Stimulated activated CD8-positive, alpha-beta memory T cell treated with anti-CD3 and anti-CD28 coated beads, Interleukin-4, amount 100 ng/mL, for 1 hour (primary cell): ENCODE results near the gene ADIPOR1.
"Not testable (repeated sequence)": the region's sequence is repeated elsewhere in the genome, so short reads cannot be mapped to it uniquely, and the experiment has no call there.

Source experiments
- DNase-seq, 2 donors: peaks; one replicate each; pipeline ENCODE4 v3.0.0-alpha.2; 2020; ENCODE audit warnings: low read depth in 2 of 2, low spot score in 1 of 2

ADIPOR1 gene, protein sequence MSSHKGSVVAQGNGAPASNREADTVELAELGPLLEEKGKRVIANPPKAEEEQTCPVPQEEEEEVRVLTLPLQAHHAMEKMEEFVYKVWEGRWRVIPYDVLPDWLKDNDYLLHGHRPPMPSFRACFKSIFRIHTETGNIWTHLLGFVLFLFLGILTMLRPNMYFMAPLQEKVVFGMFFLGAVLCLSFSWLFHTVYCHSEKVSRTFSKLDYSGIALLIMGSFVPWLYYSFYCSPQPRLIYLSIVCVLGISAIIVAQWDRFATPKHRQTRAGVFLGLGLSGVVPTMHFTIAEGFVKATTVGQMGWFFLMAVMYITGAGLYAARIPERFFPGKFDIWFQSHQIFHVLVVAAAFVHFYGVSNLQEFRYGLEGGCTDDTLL

DNA sequence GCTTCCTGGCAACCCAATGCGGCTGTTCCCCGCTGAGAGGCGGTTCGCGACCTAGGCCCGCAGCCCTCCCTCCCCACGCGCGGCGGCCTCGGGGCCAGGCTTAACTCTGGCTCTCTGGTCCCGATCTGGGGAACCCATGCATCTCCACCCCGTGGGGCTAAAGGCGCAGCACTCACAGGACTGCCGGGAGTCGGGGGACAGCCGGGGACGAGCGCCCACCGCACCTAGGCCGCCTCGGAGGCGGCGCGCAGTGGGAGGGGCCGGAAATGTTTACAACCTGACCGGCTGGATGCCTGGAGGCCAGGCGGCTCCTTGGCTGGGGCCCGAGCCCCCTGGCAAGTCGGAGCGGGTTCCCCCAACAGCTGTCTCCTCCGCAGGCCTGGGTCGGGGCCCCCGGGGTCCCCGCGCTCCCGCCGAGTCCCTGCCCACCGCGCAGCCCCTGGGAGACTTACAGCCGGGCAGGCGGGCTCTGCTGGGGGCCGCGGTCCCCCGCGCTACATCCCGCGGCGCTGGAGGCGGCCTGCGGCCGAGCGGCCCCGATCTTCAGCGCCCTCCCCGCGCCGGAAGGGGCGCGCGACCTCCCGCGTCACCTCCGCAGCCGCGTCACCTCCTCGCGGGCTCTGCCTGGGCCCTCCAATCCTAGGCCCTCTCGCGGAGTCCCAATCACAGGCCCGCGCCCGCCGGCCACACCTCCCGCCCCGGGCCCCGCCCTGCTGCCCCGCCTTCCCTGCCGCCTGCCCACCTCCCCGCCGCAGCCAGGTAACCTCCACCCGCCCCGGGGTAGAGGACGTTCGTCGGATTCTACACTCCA is at the start of gene ADIPOR1:
TSS of gene ADIPOR1 (minus strand) at position 580 of the 811 bp plus-strand sequence. CDS start 7,242 bp downstream, outside the sequence.
- DNase-seq, result peak; percentile 82 to 91

DNA sequence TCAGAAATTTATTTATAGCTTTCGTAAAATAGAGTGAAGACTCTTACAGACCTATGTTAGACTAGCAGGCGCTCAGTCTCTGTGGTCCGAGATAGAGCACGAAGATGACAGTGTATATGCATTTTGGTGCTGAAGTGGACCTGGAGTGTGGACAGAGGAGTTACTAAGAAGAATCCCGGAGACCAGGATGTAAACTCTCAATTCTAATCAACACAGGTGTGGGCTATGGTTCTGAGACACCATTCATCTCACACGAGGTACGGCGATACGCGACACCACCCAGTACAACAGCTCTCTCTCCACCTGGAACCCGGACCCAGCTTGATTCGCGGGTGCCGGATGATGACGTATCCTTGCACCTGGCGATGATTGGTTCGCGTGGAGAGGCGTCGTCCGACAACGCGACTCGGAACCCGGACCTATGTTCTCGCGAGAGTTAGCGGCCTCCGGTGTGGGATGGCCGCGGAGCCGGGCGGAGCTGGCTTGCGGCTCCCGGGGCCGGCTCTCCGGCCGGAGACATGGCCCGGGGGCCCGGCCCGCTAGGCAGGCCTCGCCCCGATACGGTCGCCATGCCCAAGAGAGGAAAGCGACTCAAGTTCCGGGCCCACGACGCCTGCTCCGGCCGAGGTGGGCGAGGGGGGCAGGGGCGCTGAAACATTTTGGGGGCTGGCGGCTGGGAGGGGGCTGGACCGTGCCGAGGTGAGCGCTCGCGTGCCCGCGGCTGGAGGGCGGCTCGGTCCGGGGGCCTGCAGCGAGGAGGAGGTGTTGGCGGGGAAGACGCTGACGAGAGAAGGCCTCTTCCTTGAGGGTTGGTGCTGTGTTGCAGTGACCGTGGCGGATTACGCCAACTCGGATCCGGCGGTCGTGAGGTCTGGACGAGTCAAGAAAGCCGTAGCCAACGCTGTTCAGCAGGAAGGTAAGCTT is 49.1 kb upstream of the ADIPOR1 start, which contains the start of gene TMEM183A:
TSS of gene TMEM183A (plus strand) at position 427 of the 924 bp plus-strand sequence. CDS start at position 519, 92 bp downstream.
- peak; percentile 83 to 91 for DNase-seq

DNA sequence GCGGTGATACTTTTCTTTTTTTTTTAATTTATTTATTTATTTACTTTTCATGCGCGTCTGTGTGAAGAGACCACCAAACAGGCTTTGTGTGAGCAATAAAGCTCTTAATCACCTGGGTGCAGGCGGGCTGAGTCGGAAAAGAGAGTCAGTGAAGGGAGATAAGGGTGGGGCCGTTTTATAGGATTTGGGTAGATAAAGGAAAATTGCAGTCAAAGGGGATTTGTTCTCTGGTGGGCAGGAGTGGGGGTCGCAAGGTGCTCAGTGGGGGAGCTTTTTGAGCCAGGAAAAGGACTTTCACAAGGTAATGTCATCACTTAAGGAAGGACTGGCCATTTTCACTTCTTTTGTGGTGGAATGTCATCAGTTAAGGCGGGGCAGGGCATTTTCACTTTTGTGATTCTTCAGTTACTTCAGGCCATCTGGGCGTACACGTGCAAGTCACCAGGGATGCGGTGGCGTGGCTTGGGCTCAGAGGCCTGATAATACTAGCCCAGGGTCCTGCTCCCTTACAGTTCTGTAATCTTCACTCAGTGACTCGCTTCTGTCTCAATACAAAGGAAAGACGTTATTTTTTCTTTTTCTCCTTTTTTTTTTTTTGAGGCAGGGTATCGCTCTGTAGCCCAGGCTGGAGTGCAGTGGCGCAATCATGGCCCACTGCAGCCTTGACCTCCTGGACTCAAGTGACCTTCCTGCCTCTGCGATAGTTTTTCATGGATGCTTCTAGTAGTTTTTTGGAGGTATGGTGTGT is 47.5 kb upstream of the ADIPOR1 start:
- DNase-seq, result not testable (repeated sequence)

DNA sequence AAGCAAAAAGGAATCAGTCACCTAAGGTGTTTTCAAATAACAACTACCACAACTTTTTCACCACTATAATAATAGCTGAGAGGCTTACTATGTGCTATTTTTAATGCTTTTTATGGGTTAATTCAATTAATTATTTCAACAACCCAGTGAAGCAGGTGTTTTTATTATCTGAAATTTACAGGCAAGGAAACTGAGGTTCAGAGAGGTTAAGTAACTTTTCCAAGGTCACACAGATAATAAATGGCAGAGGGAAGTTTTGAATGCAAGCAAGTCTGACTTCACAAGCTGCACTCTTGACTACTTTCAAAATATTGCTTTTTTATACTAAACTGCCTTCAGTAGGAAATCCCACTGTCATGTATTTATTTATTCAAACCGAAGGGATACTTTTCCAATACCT is 44.8 kb upstream of the ADIPOR1 start:
- DNase-seq, result no peak

DNA sequence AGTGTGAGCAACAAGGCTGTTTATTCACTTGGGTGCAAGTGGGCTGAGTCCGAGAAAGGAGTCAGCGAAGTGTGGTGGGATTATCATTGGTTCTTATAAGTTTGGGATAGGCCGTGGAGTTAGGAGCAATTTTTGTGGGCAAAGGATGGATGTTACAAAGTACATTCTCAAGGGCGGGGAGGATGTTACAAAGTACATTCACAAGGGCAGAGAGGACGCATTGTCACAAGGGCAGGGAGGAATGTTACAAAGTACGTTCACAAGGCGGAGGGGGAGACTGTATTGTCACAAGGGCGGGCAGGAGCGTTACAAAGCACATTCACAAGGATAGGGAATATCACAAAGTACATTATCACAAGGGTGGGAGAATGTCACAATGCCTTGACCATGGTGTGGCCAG is 43.9 kb upstream of the ADIPOR1 start:
- DNase-seq, result no peak

DNA sequence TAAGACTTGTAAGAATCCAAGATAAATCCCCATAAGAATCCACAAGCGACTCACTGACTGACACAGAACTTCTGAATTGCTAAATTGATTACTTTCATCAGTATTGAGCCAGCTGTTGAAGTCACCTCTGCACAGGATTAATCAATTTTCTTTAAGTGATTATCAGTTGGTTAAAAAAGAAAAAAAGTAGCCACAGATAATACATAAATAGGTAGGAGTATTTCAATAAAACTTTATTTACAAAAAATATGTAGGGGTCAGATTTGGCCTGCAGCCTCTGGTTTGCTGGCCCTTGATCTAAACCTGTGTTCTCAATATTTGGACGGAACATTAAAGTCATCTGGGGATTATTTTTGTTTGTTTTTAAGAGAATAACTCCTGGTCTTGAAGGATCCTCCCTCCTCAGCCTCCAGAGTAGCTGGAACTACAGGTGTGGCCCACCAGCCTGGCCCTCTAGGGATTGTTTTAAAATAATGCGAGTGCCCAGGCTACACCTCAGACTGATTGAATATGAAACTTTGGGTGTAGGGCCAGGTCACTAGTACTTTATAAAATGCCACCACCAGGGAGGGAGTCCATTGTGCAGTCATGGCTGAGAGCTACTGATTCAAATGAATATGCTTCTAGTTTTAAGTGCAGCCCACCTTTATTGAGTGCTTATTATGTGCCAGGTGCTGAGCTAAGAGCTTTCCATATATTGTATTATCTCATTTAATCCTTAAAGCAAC is 42.3 kb upstream of the ADIPOR1 start:
- no peak for DNase-seq

DNA sequence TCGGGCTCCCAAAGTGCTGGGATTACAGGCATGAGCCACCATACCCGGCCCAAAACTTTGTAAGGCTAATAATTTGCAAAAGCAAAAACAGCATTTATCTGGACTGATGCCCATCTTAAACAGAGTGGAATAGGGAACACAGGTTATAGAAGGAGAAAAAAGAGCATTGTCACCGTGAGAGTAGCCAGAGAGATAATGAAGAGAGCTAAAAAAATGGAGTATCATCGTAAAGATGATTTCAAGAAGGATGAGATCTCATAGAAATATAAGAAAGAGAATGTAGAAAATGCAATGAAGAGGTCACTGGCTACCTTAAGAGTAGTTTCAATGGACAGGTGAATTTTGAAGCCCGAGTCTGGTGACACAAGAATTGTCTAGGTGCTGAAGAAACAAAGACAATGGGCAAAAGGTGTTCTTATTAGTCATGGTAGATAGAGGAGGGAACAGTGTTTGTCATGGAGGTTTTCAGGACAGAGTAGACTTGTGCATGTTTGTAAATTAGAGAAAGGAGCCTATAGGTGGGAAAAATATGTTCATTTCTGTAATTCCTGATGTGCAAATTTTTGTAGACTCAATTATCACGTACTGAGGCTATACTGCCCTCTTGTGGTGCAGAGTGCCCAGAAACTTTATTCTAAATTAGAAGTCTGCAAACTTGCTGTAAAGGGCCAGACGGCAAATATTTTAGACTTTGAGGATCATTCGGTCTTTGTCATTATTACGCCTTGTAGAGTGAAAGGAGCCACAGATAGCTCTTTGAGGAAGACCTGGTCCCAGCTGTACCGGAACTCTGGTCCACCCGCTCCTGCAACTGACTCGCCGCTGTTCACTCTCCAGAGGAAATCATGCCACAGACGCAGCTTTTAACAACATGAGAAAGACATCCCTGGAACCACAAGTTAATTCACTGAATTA is 41.0 kb upstream of the ADIPOR1 start:
- DNase-seq, result peak; percentile 26 to 43

DNA sequence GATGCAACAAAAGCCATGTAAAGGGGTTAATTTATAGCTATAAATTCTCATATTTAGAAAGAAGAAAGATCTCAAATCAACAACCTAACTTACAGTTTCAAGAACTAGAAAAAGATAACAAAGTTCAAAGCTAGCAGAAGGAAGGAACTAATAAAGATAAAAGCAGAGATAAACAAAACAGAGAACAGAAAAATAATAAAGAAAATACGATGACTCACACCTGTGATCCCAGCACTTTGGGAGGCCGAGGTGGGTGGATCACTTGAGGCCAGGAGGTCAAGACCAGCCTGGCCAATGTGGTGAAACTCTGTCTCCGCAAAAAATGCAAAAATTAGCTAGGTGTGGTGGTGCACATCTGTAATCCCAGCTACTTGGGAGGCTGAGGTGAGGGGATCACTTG is 36.6 kb upstream of the ADIPOR1 start:
- no peak for DNase-seq

DNA sequence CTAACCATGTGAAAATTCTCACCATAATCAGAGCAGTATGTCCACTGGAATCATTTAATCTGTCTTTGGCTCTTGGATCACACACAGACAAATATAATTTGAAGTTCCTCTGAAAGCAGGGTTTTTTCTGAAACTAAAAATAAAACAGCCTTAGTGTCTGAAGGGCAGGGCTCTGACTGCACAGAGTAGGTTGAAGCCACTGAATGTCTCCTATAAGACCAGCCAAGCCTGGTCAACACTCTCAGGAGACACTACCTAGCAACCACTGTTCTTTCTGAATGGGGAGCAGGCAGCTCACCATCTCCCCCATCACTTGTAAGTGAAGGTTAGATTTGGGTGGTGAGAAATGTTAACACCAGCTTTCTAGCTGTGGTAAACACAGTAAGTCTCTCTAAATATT is 33.0 kb upstream of the ADIPOR1 start:
- DNase-seq, result no peak

DNA sequence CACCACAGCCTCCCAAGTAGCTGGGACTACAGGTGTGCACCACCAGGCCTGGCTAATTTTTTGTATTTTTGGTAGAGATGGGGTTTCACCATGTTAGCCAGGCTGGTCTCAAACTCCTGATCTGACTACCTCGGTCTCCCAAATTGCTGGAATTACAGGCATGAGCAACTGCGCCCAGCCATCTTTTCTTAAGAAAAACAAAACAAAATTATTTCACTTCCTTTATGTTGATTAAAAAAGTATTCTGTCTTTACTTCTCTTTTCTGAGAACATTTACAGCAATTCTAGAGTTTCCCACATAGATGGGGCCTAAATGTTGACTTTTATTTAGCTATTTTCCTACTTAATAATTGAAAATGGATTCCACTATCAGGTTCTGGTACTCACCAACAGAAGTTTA is 31.8 kb upstream of the ADIPOR1 start:
- DNase-seq, result no peak

DNA sequence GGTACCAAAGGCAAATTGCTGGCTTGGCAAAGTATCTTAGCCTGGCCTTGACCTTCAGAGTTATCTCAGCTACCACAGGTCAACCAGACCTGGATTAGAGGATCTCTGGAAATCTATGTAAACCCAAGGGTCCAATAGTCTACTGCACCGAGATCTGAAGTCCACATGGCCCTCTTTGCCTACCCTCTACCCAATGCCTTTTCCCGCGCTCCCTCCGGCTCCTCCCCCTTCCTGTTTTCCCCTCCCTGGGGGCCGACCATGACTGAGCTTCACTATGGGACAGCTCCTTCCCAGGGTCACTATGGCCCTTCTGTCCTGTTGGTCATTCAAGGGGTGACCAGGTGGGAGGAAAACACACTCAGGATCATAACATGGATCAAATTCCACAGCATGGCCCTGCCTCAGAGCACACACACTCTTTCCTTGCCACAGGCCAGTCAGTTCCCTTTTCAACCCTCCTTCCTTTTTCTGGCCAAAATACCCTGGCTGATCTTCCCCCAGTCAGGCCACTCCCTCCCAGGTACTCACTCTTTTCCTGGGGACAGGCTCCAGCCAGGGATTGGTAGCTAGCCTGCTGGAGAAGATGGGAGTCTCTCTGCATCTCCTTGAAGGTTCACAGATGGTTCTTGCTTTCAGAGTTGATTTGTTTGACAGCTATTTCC is 29.9 kb upstream of the ADIPOR1 start:
- no peak for DNase-seq

DNA sequence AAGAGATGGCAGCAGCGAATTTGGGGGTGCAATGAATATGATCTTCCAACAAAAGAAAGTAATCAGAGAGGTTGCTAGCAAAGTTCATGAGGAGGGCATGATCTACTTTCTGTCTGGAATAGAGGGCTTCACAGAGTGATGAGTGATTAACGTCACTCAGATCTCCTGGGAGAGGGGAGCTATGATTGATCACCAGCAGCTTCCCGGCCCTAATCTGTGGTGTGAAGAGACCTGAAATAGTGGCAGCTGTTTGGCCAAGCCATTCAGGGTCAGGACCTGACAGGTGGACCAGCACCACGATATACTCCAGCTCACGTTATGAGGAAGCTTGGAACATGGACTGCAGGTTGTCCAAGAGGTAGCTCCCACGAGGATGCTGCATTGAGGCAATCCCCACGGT is 29.1 kb upstream of the ADIPOR1 start:
- no peak for DNase-seq

DNA sequence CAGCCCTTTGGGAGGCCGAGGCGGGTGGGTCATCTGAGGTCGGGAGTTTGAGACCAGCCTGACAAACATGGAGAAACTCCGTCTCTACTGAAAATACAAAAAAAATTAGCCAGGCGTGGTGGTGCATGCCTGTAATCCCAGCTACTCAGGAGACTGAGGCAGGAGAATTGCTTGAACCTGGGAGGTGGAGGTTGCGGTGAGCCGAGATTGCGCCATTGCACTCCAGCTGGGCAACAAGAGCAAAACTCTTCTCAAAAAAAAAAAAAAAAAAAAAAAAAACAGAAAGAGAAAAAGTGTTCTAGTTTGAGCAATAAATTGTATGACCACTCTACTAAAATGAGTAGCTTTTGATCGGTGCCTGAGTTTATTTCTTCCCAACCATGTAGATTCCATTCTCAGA is 28.0 kb upstream of the ADIPOR1 start:
- DNase-seq, result not testable (repeated sequence)

DNA sequence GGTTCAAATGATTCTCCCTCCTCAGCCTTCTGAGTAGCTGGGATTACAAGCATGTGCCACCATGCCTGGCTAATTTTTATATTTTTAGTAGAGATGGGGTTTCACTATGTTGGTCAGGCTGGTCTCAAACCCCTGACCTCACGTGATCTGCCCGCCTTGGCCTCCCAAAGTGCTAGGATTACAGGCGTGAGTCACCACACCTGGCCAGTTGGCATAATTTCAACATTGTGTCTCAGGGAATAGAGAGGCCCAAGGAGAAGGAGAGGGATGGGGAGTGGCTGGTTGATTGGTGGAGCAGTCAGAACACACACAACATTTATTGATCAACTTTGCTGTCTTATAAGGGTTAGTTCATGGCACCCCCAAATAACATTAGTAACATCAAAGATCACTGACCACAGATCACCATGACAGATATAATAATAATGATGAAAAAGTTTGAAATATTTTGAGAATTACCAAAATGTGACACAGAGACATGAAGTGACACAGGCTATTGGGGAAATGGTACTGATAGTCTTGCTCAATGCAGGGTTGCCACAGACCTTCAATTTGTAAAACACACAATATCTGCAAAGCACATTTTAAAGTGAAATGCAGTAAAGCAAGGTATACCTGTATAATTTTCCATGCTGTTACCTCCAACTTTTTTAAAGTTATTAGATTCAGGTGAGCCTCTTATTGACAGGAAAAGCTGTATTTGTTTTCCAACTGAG is 24.8 kb upstream of the ADIPOR1 start:
- no peak for DNase-seq

DNA sequence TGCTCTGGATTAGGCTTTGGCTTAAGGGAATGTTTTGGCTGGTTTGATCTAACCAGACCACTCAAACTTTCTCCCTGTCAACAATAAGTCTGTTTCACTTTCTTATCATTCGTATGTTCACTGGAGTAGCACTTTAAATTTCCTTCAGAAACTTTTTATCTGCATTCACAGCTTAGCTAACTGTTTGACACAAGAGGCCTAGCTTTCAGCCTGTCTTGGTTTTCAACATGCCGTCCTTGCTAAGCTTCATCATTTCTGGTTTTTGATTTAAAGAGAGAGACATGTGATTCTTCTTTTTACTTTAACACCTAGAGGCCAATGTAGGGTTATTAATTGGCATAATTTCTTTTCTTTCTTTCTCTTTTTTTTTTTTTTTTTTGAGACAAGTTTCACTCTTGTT is 23.8 kb upstream of the ADIPOR1 start:
- DNase-seq, result no peak

DNA sequence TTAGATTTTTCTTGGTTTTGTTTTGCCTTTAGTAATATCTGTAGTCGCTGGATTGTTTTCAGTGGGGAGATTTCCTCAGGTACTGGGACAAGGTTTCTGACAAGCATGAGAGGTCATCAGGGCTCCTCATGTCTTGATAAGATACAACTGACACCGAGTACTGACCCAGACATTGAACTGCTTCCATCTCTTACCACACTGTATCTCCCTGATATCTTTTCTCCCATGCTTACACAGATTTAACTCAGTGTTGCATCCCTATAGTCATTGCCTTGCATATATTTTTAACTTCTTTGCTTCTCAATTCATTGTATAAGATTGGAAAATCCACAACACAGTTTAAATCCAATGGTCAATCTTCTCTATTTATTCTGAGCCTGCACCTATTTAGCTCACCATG is 21.3 kb upstream of the ADIPOR1 start:
- DNase-seq, result no peak

DNA sequence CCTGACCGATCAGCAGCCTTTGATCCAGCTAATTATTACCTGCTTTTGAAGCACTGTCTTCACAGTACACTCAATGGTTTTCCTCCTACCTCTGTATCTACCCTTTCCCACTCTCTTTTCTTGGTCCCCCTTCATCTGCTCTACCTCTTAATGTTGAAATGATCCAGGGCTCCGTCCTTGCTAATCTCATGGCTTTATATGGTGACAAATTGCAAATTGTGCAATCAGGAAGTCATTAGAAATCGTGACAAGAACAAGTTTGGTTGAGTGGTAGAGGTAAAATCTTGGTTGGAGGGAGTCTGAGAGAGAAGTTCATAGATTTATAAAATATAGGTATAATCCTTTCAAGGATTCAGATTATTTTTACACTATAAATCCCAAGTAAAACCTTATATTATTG is 18.5 kb upstream of the ADIPOR1 start:
- DNase-seq, result no peak

DNA sequence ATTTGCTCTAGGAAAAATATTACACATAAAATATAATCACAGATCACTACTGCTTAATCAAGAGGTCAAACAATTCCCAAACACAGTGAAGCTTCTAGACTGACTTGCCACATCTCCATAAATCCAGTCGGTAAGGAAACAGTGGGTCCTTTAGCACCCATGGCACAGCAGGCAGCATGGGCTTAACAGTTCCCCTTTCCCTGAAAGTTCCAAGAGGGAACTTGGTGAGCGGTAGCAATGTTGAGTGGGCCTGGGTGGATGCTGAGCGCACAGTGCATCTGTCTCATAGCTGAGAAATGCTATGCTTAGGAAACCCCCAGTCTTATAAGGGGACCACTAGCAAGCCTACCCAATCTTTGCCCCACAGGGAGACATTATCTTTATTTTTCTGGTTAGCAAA is 16.7 kb upstream of the ADIPOR1 start:
- no peak for DNase-seq
